Lower leg skin (tissue), 3 donors: ENCODE results near the gene WDR70.

Experiments used
- POLR2A ChIP-seq, 2 donors: fragments of 450-650 bp; IDR thresholded peaks; one replicate each; pipeline ENCODE4 v1.6.1; 2016 to 2017; ENCODE audit warnings: antibody characterized with exemption in 2 of 2, mild to moderate bottlenecking in 1 of 2, moderate library complexity in 1 of 2
- TF ChIP-seq, protein P1 (sequence below), 3 donors: fragments of 450-650 bp; IDR thresholded peaks; one replicate each; pipeline ENCODE4 v1.5.1; 2016; ENCODE audit warnings: antibody characterized with exemption in 3 of 3, mild to moderate bottlenecking in 3 of 3, moderate library complexity in 2 of 3

DNA sequence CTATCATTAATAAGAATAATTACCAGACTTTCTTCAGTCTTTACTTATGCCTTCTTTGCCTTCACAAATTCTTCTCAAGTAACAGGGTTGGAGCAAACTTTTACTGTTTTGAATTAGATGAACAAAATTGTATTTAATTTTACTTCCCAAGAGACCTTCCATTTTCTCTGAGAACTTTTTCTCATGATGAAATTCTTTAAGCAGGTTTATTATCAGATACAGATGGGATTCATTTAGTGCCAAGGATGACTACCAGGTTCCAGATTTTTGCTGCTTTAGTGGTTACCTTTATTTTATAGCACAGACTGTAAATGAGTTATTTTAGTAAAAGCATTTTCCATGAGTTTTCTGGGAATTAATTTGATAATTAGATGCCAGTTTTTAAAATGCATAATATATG lies 335.6 kb downstream of the WDR70 start:
- TF ChIP-seq, protein P1, sequence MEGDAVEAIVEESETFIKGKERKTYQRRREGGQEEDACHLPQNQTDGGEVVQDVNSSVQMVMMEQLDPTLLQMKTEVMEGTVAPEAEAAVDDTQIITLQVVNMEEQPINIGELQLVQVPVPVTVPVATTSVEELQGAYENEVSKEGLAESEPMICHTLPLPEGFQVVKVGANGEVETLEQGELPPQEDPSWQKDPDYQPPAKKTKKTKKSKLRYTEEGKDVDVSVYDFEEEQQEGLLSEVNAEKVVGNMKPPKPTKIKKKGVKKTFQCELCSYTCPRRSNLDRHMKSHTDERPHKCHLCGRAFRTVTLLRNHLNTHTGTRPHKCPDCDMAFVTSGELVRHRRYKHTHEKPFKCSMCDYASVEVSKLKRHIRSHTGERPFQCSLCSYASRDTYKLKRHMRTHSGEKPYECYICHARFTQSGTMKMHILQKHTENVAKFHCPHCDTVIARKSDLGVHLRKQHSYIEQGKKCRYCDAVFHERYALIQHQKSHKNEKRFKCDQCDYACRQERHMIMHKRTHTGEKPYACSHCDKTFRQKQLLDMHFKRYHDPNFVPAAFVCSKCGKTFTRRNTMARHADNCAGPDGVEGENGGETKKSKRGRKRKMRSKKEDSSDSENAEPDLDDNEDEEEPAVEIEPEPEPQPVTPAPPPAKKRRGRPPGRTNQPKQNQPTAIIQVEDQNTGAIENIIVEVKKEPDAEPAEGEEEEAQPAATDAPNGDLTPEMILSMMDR (IDR thresholded peaks at IDR 0.05): no peak
- TF ChIP-seq POLR2A (IDR thresholded peaks at IDR 0.05): no peak
